ENCODE measurements around the gene DOK3.

DNA sequence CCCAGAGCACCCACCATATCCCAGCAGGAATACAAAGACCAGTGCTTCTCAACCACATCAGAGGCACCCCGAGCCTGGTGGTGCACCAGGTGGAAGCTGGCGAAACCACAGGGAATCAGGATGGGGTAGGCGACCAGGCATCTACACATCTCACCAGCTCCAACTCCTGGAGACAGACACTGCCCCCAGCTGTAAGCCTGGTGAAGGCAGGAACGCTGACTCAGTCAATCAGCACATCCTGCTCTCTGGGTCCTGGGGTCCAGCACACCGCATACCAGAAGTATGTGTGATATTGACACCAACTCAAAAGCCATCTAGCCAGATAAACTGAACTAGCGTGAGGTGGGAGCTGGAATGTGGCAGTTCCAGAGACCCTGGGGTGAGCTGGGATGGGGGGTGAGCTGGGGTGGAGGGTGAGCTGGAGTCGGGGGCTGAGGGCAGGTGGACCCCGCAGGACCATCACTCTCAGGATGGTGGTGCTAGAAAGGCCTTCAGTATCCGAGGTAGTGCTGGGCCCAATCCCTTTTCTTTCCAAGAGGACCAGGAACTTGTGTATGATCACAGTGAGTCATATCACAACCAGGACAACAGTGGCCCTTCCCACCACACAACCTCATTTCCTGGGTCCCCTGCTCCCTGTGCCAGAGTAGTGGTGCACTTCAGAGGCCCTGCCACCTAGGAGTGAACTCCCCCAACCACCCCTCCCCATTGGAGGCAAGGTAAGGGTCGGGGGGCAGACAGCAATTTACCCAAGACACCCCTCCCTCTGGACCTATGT is 38.7 kb downstream of the DOK3 start:
- TF ChIP-seq, protein P1, sequence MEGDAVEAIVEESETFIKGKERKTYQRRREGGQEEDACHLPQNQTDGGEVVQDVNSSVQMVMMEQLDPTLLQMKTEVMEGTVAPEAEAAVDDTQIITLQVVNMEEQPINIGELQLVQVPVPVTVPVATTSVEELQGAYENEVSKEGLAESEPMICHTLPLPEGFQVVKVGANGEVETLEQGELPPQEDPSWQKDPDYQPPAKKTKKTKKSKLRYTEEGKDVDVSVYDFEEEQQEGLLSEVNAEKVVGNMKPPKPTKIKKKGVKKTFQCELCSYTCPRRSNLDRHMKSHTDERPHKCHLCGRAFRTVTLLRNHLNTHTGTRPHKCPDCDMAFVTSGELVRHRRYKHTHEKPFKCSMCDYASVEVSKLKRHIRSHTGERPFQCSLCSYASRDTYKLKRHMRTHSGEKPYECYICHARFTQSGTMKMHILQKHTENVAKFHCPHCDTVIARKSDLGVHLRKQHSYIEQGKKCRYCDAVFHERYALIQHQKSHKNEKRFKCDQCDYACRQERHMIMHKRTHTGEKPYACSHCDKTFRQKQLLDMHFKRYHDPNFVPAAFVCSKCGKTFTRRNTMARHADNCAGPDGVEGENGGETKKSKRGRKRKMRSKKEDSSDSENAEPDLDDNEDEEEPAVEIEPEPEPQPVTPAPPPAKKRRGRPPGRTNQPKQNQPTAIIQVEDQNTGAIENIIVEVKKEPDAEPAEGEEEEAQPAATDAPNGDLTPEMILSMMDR (IDR thresholded peaks at IDR 0.05), result no peak
- no peak for TF ChIP-seq POLR2A (IDR thresholded peaks at IDR 0.05)
